Heart right ventricle (tissue), 16 donors: ENCODE results near the gene C10orf71. TPM values are rescaled to one million over a fixed set of nuclear protein-coding genes. Genes with fewer than 3 reads are reported as not detected.

Source experiments
- ATAC-seq, 8 donors: fragments of 200-7000 bp; cut with Tn5 transposase; one replicate each; pipeline ENCODE4 v1.9.1; 2020; ENCODE audit warnings: mild to moderate bottlenecking in 8 of 8, moderate library complexity in 8 of 8, moderate number of reproducible peaks in 1 of 8
- DNase-seq, 2 donors: peaks; one replicate each; pipeline ENCODE4 v3.0.0-alpha.2; 2020
- H3K27ac ChIP-seq, 10 donors: fragments of 200-600 bp; sonication (generic) in 2 of 10; one replicate each; pipeline versions ENCODE4 v1.5.0 to v1.8.0; 2020 to 2022; ENCODE audit warnings: mild to moderate bottlenecking in 3 of 10
- H3K27me3 ChIP-seq, 7 donors: fragments of 200-600 bp; one replicate each; pipeline ENCODE4 v1.8.0; 2021 to 2022; ENCODE audit warnings: mild to moderate bottlenecking in 2 of 7
- H3K36me3 ChIP-seq, 9 donors: fragments of 200-600 bp; sonication (generic) in 1 of 9; one replicate each; pipeline versions ENCODE4 v1.5.0 to v1.8.0; 2020 to 2022; ENCODE audit warnings: mild to moderate bottlenecking in 2 of 9
- H3K4me1 ChIP-seq, 9 donors: fragments of 200-600 bp; sonication (generic) in 1 of 9; one replicate each; pipeline versions ENCODE4 v1.5.0 to v1.8.0; 2020 to 2022; ENCODE audit warnings: mild to moderate bottlenecking in 4 of 9
- H3K4me3 ChIP-seq, 10 donors: fragments of 200-600 bp; sonication (generic) in 2 of 10; one replicate each; pipeline versions ENCODE4 v1.5.0 to v1.8.0; 2020 to 2022; ENCODE audit warnings: mild to moderate bottlenecking in 7 of 10, moderate library complexity in 2 of 10
- H3K9me3 ChIP-seq, 11 donors: fragments of 200-600 bp in 10 of 11; sonication (generic) in 2 of 11; one replicate each; pipeline versions ENCODE4 v1.5.0 to v1.8.0; 2013 to 2022; ENCODE audit warnings: mild to moderate bottlenecking in 2 of 11, control low read depth in 1 of 11, moderate library complexity in 1 of 11
- WGBS, 2 donors: extraction: QIAGEN DNeasy Blood & Tissue Kit; methylation state at CpG; one replicate each; pipeline ENCODE4 v1.1.7; 2013; ENCODE audit warnings: inconsistent platforms in 1 of 2; 5-methylcytosine and 5-hydroxymethylcytosine counted together
- intact Hi-C, 10 donors: fragments of 100-400 bp; cut with DNase I; formaldehyde crosslinking; loops; one replicate each; pipeline versions ENCODE4 v1.11.1 to v1.14.2; 2022
- polyA plus RNA-seq, 2 donors: library from polyadenylated mRNA; stranded (reverse); fragments of 200-250 nt; gene quantifications; one replicate each; pipeline ENCODE4 v1.2.3, GENCODE V29; 2013
- total RNA-seq, 10 donors: library from RNA; stranded (reverse); fragmentation: NEBNext Ultra II Directional in 3 of 10; extraction: Animal tissue kit (Norgen Biotek cat#: 25700) in 3 of 10; gene quantifications; one replicate each; pipeline versions ENCODE4 v1.2.1 to v1.2.4, GENCODE V29; 2021 to 2023
- TF ChIP-seq, protein P1 (sequence below), 9 donors: fragments of 200-600 bp; sonication (generic) in 2 of 9; IDR thresholded peaks; one replicate each; pipeline versions ENCODE4 v1.5.0 to v1.8.0; 2021 to 2022; ENCODE audit warnings: antibody characterized with exemption in 9 of 9, mild to moderate bottlenecking in 5 of 9, moderate library complexity in 1 of 9
- donor health status: Arrhythmogenic right ventricular cardiomyopathy.
- donor health status: ischemic (EF 13 %, LVEDD 7.1; RV severe dilation, severe dysfunction).
- donor health status: healthy with polysubstance abuse.
- donor health status: DM: no; HTN: yes; CAD: no.
- donor health status: DM: no; HTN: no; CAD: no.
- donor health status: ischemic (EF 25% LVEDD 6.9; RV normal size, moderate dysfunction).
- donor health status: ischemic (EF 25% LVEDD 5.7; RV mildly dilated, moderate dysfunction).
- donor health status: healthy.
- donor health status: DM: yes; HTN: yes; CAD: no.
- donor health status: Ischemic cardiomyopathy.
- donor health status: ischemic (EF 35%, LVEDD 5.7; RV mildly dilated, moderate dysfunction).
- donor health status: nonischemic (EF 11% LVEDD 7.7; RV severe dilation, severe dysfunction).
- donor health status: DM: yes; HTN: yes; CAD: no.
- donor health status: PGD.
- donor health status: ischemic (EF 29% LVEDD 5.4; RV normal size, mild dysfunction).
- donor health status: nonischemic (EF 23%, LVEDD 6.1; RV moderate dilation, normal function).

The C10orf71 gene
- total and polyA plus RNA-seq, 12 donors = 3.6 to 225 (median 149) TPM

DNA sequence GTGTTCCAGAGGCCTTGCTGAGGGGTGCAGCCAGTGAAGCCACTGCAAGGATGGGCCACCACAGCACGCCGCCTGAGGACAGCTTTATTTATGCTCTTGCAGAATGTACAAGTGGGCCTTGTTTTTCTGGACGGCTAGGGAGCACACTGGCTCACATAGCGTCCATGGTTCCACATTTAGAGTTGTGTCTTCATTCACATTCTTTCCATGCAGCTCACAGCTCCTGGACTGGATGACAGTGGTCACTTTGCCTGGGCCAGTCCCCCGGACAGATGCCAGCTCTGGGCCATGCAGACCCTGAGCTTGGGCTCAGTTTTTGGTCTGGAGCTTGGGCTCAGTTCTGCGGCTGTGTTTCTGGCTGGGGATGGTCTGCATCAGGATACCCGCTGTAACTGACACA is 2.6 kb upstream of the C10orf71 start:
- H3K36me3 ChIP-seq = no peaks in the 10 kb centered on the region
- intact Hi-C loops = loop anchor here in 4 of 10 donors (2.0 to 10.0 kb wide), 4 partner anchors 14 to 112 kb away; partner anchors contain the start of gene TMEM273 (in 3 of the 4)
- TF ChIP-seq, protein P1, sequence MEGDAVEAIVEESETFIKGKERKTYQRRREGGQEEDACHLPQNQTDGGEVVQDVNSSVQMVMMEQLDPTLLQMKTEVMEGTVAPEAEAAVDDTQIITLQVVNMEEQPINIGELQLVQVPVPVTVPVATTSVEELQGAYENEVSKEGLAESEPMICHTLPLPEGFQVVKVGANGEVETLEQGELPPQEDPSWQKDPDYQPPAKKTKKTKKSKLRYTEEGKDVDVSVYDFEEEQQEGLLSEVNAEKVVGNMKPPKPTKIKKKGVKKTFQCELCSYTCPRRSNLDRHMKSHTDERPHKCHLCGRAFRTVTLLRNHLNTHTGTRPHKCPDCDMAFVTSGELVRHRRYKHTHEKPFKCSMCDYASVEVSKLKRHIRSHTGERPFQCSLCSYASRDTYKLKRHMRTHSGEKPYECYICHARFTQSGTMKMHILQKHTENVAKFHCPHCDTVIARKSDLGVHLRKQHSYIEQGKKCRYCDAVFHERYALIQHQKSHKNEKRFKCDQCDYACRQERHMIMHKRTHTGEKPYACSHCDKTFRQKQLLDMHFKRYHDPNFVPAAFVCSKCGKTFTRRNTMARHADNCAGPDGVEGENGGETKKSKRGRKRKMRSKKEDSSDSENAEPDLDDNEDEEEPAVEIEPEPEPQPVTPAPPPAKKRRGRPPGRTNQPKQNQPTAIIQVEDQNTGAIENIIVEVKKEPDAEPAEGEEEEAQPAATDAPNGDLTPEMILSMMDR (IDR thresholded peaks at IDR 0.05) = no peak
- no peak overlapping the region for H3K4me3 ChIP-seq
- peak overlapping the region; percentile 6 to 98 (median 94) for H3K27ac ChIP-seq
- no peak for DNase-seq
- no peaks in the 10 kb centered on the region for H3K27me3 ChIP-seq
- WGBS, 2 donors = 67 to 76% methylated on average over 7 of the region's 7 CpGs
- peaks cover 0 to 70% (median 27%) of the 10 kb centered on the region in 9 donors for H3K4me1 ChIP-seq
- no peaks in the 10 kb centered on the region for H3K9me3 ChIP-seq
- peak in 4 of 8 donors; percentile 5 to 47 (median 9) for ATAC-seq

DNA sequence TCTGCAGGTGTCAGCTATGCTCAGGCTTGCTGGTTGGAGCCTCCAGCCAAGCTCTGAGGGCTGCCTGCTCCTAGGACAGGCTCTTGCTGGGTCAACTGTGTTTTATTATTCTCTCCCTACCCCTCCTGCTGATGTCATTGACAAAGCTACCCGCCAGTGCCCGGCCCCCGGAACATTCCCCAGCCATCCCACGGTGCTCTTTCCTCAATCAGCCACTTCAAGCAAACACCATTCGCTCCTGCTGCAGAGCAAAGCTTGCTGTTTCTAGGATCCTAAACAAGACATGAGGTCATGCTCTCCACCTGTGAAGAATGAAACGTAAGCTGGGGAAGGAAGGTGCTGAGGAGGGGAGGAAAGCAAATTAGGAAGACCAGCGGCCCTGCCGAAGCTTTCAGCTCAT is 2.1 kb upstream of the C10orf71 start:
- TF ChIP-seq, protein P1 (IDR thresholded peaks at IDR 0.05) = no peak
- H3K4me3 ChIP-seq = peak overlapping the region in 5 of 10 donors; percentile 48 to 64 (median 60)
- ATAC-seq = peak in 2 of 8 donors; percentile 7 to 21

DNA sequence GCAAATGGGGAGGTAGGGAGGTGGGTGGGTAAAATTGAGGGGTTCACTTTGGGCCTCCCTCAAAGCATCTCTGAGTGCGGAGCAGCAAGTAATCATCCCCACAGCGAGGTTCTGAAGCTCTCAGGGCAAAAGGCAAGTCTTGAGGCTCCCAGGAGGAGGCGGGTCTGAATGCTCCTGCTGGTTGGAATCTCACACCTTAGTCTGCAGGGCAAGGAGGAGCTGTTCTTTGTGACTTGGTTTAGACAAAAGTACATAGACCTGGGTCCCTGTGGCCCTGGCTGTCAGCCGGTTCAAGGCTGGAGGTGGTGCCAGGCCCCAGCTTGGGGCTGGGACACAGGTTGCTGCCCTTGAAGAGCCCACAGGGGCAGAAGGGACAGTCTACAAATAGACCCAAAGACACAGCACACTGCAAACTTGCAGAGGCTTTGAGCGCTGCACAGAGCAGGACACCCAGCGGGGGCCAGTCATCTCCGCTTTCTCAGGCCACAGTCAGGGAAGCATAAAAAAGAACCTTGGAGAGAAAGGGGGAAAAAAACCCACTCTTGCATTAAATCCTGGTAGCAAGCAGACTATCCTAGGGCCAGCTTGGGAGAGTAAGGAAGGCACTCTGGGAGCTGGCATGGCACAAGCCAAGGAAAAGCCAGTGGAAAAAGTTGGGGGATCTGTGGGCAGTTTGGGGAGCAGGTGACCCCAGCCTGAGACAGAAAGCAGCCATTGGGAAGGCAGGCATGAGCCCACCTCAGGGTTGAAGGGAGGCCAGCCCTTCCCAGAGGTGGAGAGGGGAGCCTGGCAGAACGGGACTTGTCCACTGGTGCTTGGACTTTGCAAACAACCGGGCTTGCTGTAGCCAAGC is 926 bp upstream of the C10orf71 start:
- Histone ChIP-seq H3K4me1 (peaks cover 0 to 86% (median 41%) of the 10 kb centered on the region in 9 donors), H3K36me3 (no peaks in the 10 kb centered on the region), H3K9me3 (no peaks in the 10 kb centered on the region), H3K4me3 (peak overlapping the region in 9 of 10 donors; percentile 35 to 64 (median 48)), H3K27me3 (no peaks in the 10 kb centered on the region), H3K27ac (peak overlapping the region; percentile 81 to 98 (median 94))
- DNase-seq (peak in 1 of 2 donors; percentile 50), ATAC-seq (peak; percentile 23 to 73 (median 57))
- TF ChIP-seq, protein P1 (IDR thresholded peaks at IDR 0.05) = no peak
- intact Hi-C loops = loop anchor here in 4 of 10 donors (2.0 to 10.0 kb wide), 5 partner anchors 15 to 113 kb away; partner anchors contain the start of gene TMEM273 (in 3 of the 4)
- 54 to 69% methylated on average over 9 of the region's 9 CpGs for WGBS, 2 donors

More for the DNA sequence above, 2.1 kb upstream of the C10orf71 start:
- Histone ChIP-seq H3K36me3 (no peaks in the 10 kb centered on the region), H3K27me3 (no peaks in the 10 kb centered on the region), H3K9me3 (no peaks in the 10 kb centered on the region), H3K4me1 (peaks cover 0 to 74% (median 31%) of the 10 kb centered on the region in 9 donors), H3K27ac (peak overlapping the region; percentile 6 to 98 (median 94))
- intact Hi-C loops = loop anchor here in 4 of 10 donors (2.0 to 10.0 kb wide), 4 partner anchors 14 to 112 kb away; partner anchors contain the start of gene TMEM273 (in 3 of the 4)
- WGBS, 2 donors = 62 to 65% methylated on average over 8 of the region's 8 CpGs
- DNase-seq = no peak

DNA sequence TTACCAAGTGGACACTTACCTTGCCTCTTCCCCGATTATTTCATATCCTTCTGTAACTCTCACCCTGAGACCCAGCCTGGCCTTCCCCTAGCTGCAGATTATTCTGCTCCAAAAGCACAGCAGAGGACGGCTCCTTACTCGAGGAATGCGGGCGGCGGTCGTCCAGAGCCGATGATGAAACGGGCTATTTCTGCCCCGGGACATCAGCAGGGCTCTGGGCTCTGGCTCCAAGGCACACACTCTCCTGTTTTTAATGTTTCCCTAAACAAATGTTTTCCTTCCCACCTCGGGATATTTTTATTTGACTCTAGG is 343 bp upstream of the C10orf71 start:
- 24 to 48% methylated on average over 11 of the region's 11 CpGs for WGBS, 2 donors
- no peaks in the 10 kb centered on the region for H3K36me3 ChIP-seq
- TF ChIP-seq, protein P1 (IDR thresholded peaks at IDR 0.05) = no peak
- peaks cover 0 to 92% (median 44%) of the 10 kb centered on the region in 9 donors for H3K4me1 ChIP-seq
- DNase-seq = peak; percentile 66 to 80
- peak overlapping the region in 9 of 10 donors; percentile 35 to 64 (median 48) for H3K4me3 ChIP-seq
- H3K9me3 ChIP-seq = no peaks in the 10 kb centered on the region
- ATAC-seq = peak; percentile 72 to 82 (median 76)
- H3K27me3 ChIP-seq = no peaks in the 10 kb centered on the region
- intact Hi-C loops = loop anchor here in 4 of 10 donors (2.0 to 10.0 kb wide), 4 partner anchors 20 to 114 kb away; partner anchors contain the start of gene TMEM273 (in 3 of the 4)
- H3K27ac ChIP-seq = peak overlapping the region; percentile 81 to 98 (median 94)
